ENCODE data around the gene NARS2. TPM values are rescaled to one million over a fixed set of nuclear protein-coding genes. Genes with fewer than 3 reads are reported as not detected.

Gene NARS2
- total RNA-seq, 1 donor from 2014 or later = 16.2 TPM

DNA sequence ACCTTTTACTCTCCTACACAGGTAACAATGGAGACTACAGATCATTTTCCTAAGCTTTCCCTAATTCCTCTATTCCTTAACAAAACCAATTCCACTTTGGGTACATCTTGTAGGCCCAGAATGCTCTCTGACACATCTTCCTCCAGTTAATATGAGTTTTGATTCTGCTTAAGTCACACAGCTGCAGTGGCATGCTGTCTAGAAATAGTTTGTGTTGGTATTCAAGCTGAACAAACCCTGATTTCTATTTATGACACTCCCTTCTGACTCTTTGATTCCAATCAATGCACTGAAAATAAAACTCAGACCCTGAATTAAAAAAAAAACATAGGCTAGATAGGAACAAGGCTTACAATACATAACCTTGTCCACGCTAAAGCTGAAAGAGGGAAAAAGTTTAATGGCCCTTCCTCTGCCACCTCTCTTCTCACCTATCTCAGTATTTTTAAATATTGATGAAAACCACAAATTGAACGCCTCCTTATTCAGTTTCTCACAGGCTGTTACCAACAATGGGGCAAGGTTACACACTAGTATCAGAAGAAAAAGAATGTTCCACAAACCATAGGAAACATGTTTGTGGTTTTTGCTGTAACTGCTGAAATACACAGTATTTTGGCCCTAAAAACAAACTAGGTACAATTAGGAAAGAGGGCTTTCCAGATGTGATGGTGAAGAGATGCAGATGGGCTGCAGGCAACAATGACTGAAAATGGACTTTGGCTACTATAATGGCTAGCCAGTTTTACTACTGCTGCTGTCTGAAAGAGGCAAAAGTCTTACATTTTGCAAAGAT, 121.3 kb downstream of the NARS2 start:
- Mint-ChIP-seq H3K4me3 (ENCODE audit: unreplicated experiment) (no peak overlapping the region), H3K9me3 (ENCODE audit: unreplicated experiment) (no peaks in the 10 kb centered on the region), H3K27ac (ENCODE audit: unreplicated experiment) (no peak overlapping the region), H3K36me3 (ENCODE audit: low read depth, unreplicated experiment) (no peaks in the 10 kb centered on the region), H3K4me1 (ENCODE audit: unreplicated experiment) (peaks cover 8% of the 10 kb centered on the region), H3K27me3 (ENCODE audit: unreplicated experiment) (no peaks in the 10 kb centered on the region)
- no peak for TF ChIP-seq CTCF (IDR thresholded peaks at IDR 0.05; ENCODE audit: unreplicated experiment)
- no peak for DNase-seq (ENCODE audit: low spot score)

DNA sequence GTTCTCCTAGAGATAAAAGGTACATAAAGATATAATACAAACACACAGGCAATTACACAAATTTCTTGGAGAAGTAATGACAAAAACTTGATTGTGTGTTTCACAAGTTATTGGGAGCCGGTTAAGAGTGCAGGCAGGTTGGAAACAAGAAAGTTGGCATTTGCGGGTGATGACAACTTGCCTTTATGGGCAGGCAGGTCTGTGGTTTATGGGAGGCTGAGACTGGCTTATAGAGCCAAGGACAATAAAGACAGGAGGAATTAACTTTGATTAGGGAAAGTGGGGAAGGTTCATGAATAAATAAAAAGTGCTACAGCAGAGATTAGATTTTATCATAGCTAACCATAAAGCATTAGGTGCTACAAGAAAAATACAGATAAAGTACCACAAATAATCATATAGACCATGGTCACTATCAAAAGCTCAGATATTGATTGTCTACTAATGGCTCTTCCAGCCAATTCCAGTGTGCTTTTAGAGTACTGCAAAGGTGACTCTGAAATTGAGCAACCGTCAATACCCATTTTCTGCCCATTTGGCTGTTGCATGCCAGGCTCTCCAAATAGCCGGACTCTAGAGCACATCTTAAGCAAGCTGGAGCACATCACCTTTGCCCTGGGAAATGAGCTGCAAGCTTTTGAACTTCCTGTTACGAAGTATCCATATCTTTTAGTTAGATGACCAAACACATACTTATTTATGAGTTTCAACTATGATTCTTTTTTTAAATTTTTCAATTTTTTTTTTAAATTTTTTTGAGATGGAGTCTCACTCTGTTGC, 123.1 kb downstream of the NARS2 start:
- H3K27ac Mint-ChIP-seq (ENCODE audit: unreplicated experiment) = no peak overlapping the region
- H3K4me1 Mint-ChIP-seq (ENCODE audit: unreplicated experiment) = peaks cover 8% of the 10 kb centered on the region
- H3K9me3 Mint-ChIP-seq (ENCODE audit: unreplicated experiment) = no peaks in the 10 kb centered on the region
- no peak for TF ChIP-seq CTCF (IDR thresholded peaks at IDR 0.05; ENCODE audit: unreplicated experiment)
- no peak for DNase-seq (ENCODE audit: low spot score)
- H3K4me3 Mint-ChIP-seq (ENCODE audit: unreplicated experiment) = no peak overlapping the region
- H3K36me3 Mint-ChIP-seq (ENCODE audit: low read depth, unreplicated experiment) = no peaks in the 10 kb centered on the region
- no peaks in the 10 kb centered on the region for H3K27me3 Mint-ChIP-seq (ENCODE audit: unreplicated experiment)

- no peaks in the 10 kb centered on the region for H3K27me3 Mint-ChIP-seq (ENCODE audit: unreplicated experiment)
- no peak overlapping the region for H3K4me3 Mint-ChIP-seq (ENCODE audit: unreplicated experiment)
- H3K27ac Mint-ChIP-seq (ENCODE audit: unreplicated experiment) = no peak overlapping the region
- no peak for TF ChIP-seq CTCF (IDR thresholded peaks at IDR 0.05; ENCODE audit: unreplicated experiment)
- DNase-seq (ENCODE audit: low spot score) = no peak
- H3K9me3 Mint-ChIP-seq (ENCODE audit: unreplicated experiment) = no peaks in the 10 kb centered on the region
- no peaks in the 10 kb centered on the region for H3K36me3 Mint-ChIP-seq (ENCODE audit: low read depth, unreplicated experiment)
- H3K4me1 Mint-ChIP-seq (ENCODE audit: unreplicated experiment) = peaks cover 12% of the 10 kb centered on the region
These were observed 123.8 kb downstream of the NARS2 start for GRCh38 chr11:78450866-78451265.

- no peak for TF ChIP-seq CTCF (IDR thresholded peaks at IDR 0.05; ENCODE audit: unreplicated experiment)
- no peaks in the 10 kb centered on the region for H3K27me3 Mint-ChIP-seq (ENCODE audit: unreplicated experiment)
- H3K9me3 Mint-ChIP-seq (ENCODE audit: unreplicated experiment) = no peaks in the 10 kb centered on the region
- no peak overlapping the region for H3K27ac Mint-ChIP-seq (ENCODE audit: unreplicated experiment)
- H3K4me1 Mint-ChIP-seq (ENCODE audit: unreplicated experiment) = peaks cover 12% of the 10 kb centered on the region
- H3K4me3 Mint-ChIP-seq (ENCODE audit: unreplicated experiment) = no peak overlapping the region
- no peak for DNase-seq (ENCODE audit: low spot score)
- no peaks in the 10 kb centered on the region for H3K36me3 Mint-ChIP-seq (ENCODE audit: low read depth, unreplicated experiment)
These were observed 124.8 kb downstream of the NARS2 start for GRCh38 chr11:78449866-78450265.

DNA sequence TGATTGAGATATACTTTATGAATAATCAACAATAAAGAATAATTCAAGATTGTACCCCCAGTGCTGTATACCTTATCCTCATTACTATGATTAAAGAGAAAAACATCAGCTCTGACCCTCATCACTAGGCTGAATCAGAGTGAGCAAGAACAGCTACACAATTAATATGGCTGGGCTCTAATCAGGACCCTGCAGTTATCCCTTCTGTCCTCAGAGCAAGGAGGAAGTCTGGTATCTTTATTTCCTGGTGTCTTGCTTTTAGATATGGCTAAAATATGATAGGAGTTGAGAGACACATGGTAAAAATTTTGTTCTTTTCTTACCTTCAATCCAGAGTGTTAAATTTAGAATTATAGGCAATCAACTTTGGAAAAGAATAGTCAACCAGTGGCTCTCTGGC, 128.5 kb downstream of the NARS2 start:
- Mint-ChIP-seq H3K27me3 (ENCODE audit: unreplicated experiment) (no peaks in the 10 kb centered on the region), H3K27ac (ENCODE audit: unreplicated experiment) (no peak overlapping the region), H3K9me3 (ENCODE audit: unreplicated experiment) (no peaks in the 10 kb centered on the region), H3K4me3 (ENCODE audit: unreplicated experiment) (no peak overlapping the region), H3K4me1 (ENCODE audit: unreplicated experiment) (peaks cover 12% of the 10 kb centered on the region), H3K36me3 (ENCODE audit: low read depth, unreplicated experiment) (no peaks in the 10 kb centered on the region)
- TF ChIP-seq CTCF (IDR thresholded peaks at IDR 0.05; ENCODE audit: unreplicated experiment) = no peak
- no peak for DNase-seq (ENCODE audit: low spot score)

Measured in endothelial cell (in vitro differentiated cells).